Pancreas (tissue), 10 donors: ENCODE data around the gene IFNK. TPM values are rescaled to one million over a fixed set of nuclear protein-coding genes. Genes with fewer than 3 reads are reported as not detected.

Experiments
- ATAC-seq, 4 donors: fragments of 200-7000 bp; cut with Tn5 transposase; one replicate each; pipeline versions ENCODE4 v1.8.0 to v1.9.1; 2020; ENCODE audit warnings: mild to moderate bottlenecking in 4 of 4, moderate library complexity in 4 of 4
- DNase-seq, 6 donors: peaks; one replicate each; pipeline ENCODE4 v3.0.0-alpha.2; 2020
- FAIRE-seq: peaks from 2 replicates; lab custom pipeline; 2012; peaks lifted over from hg19 to GRCh38; lab: Jason Lieb, UNC
- H3K27ac ChIP-seq, 4 donors: fragments of 200-600 bp; sonication (generic); 1 replicate in 3 of 4; 2 replicates in 1 of 4; pipeline versions ENCODE4 v1.5.0 to v1.8.0; 2020
- H3K27me3 ChIP-seq, 4 donors: fragments of 200-600 bp; one replicate each; pipeline ENCODE4 v1.8.0; 2021
- H3K36me3 ChIP-seq, 3 donors: fragments of 200-600 bp; sonication (generic) in 1 of 3; one replicate each; pipeline versions ENCODE4 v1.5.0 to v1.8.0; 2020 to 2021
- H3K4me1 ChIP-seq, 3 donors: fragments of 200-600 bp; one replicate each; pipeline ENCODE4 v1.8.0; 2021
- H3K4me3 ChIP-seq, 4 donors: fragments of 200-600 bp; sonication (generic) in 2 of 4; one replicate each; pipeline versions ENCODE4 v1.5.0 to v1.8.0; 2020 to 2021
- H3K9me3 ChIP-seq, 4 donors: fragments of 200-600 bp; one replicate each; pipeline ENCODE4 v1.8.0; 2021
- WGBS, 2 donors: extraction: QIAGEN DNeasy Blood & Tissue Kit; methylation state at CpG; one replicate each; pipeline ENCODE4 v1.1.7; 2013; 5-methylcytosine and 5-hydroxymethylcytosine counted together
- intact Hi-C, 3 donors: fragments of 100-400 bp; cut with DNase I; formaldehyde crosslinking; loops; one replicate each; pipeline versions ENCODE4 v1.11.1 to v1.14.2; 2022
- polyA plus RNA-seq, 2 donors: library from polyadenylated mRNA; stranded (reverse); fragments of 200-250 nt; gene quantifications; one replicate each; pipeline ENCODE4 v1.2.3, GENCODE V29; 2013
- total RNA-seq, 6 donors: library from RNA; stranded (reverse); fragmentation: NEBNext Ultra II Directional in 4 of 6; extraction: Animal tissue kit (Norgen Biotek cat#: 25700) in 4 of 6; gene quantifications; one replicate each; pipeline versions ENCODE4 v1.2.1 to v1.2.4, GENCODE V29; 2021 to 2023
- TF ChIP-seq, protein P1 (sequence below), 4 donors: fragments of 200-600 bp; sonication (generic) in 3 of 4; IDR thresholded peaks; one replicate each; pipeline versions ENCODE4 v1.5.0 to v1.8.0; 2021; ENCODE audit warnings: antibody characterized with exemption in 4 of 4
- donor health status: healthy with polysubstance abuse.
- donor health status: DM: no; HTN: no; CAD: no; lungs with moderate emphysema.
- donor health status: DM: no; HTN: no; CAD: no.
- donor health status: control.
- donor health status: control.
- donor health status: Bipolar disorder and iron deficiency.
- donor health status: DM: yes; HTN: yes; CAD: no.
- donor health status: DM: no; HTN: no; CAD: no.
- donor health status: DM: no; HTN: no; CAD: no.
- donor health status: DM: yes; HTN: yes; CAD: no.

IFNK gene
- total and polyA plus RNA-seq, 8 donors: not detected

DNA sequence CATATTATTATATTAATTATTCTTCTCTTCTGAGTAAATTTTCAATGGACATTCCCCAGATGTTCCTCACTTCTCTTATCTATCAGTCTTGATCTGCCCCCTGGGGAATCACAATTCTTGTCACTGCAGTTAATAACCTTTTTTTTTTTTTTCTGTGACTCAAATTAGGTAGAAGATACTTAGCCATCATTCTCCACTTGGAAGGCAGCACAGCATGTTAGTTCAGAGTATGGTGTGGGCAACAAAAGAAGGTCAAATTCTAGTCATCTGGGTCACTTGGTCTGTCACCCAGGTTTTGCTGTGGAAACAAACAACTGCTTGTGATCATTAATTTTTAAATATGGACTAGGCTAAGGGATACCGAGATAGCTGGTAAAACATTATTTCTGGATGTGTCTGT is 13.7 kb downstream of the IFNK start:
- TF ChIP-seq, protein P1, sequence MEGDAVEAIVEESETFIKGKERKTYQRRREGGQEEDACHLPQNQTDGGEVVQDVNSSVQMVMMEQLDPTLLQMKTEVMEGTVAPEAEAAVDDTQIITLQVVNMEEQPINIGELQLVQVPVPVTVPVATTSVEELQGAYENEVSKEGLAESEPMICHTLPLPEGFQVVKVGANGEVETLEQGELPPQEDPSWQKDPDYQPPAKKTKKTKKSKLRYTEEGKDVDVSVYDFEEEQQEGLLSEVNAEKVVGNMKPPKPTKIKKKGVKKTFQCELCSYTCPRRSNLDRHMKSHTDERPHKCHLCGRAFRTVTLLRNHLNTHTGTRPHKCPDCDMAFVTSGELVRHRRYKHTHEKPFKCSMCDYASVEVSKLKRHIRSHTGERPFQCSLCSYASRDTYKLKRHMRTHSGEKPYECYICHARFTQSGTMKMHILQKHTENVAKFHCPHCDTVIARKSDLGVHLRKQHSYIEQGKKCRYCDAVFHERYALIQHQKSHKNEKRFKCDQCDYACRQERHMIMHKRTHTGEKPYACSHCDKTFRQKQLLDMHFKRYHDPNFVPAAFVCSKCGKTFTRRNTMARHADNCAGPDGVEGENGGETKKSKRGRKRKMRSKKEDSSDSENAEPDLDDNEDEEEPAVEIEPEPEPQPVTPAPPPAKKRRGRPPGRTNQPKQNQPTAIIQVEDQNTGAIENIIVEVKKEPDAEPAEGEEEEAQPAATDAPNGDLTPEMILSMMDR (IDR thresholded peaks at IDR 0.05): no peak
- FAIRE-seq (no peak), ATAC-seq (no peak), DNase-seq (no peak)
- Histone ChIP-seq H3K4me3 (no peak overlapping the region), H3K4me1 (peaks cover 10 to 29% (median 13%) of the 10 kb centered on the region in 3 donors), H3K9me3 (no peaks in the 10 kb centered on the region), H3K27me3 (no peaks in the 10 kb centered on the region), H3K36me3 (no peaks in the 10 kb centered on the region), H3K27ac (peak overlapping the region in 2 of 4 donors; percentile 20 to 81)
- intact Hi-C loops: loop anchor here in 1 of 3 donors (10.0 kb wide), 1 partner anchor 203 kb away; no protein-coding TSS in a partner anchor
- WGBS, 2 donors: 80 to 85% methylated on average over 1 of the region's 1 CpG

DNA sequence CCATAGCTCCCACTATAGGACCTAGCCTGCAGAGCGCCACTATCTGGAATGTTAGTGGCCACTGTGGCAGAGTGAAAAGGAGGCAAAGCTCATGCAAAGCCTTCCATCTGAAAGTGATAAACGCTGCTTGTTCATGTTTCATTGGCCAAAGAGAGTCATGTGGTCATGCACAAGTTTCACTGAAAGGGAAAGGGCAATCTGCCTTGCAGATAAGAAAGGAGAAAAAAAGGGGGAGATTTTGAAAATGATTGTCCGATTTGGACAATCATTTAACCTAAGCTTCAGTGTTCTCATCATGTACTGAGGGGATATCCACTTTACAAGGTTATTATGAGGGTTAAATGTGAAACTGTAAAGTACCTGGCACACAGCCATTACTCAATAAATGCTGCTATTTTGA is 14.6 kb downstream of the IFNK start:
- Histone ChIP-seq H3K9me3 (no peaks in the 10 kb centered on the region), H3K36me3 (no peaks in the 10 kb centered on the region), H3K27ac (peak overlapping the region in 2 of 4 donors; percentile 73 to 81), H3K27me3 (no peaks in the 10 kb centered on the region), H3K4me1 (peaks cover 10 to 29% (median 13%) of the 10 kb centered on the region in 3 donors), H3K4me3 (no peak overlapping the region)
- TF ChIP-seq, protein P1 (IDR thresholded peaks at IDR 0.05): no peak
- intact Hi-C loops: loop anchor here in 1 of 3 donors (10.0 kb wide), 1 partner anchor 204 kb away; no protein-coding TSS in a partner anchor
- ATAC-seq (peak in 2 of 4 donors; percentile 49 to 68), DNase-seq (no peak), FAIRE-seq (no peak)
- 59 to 64% methylated on average over 3 of the region's 3 CpGs for WGBS, 2 donors

DNA sequence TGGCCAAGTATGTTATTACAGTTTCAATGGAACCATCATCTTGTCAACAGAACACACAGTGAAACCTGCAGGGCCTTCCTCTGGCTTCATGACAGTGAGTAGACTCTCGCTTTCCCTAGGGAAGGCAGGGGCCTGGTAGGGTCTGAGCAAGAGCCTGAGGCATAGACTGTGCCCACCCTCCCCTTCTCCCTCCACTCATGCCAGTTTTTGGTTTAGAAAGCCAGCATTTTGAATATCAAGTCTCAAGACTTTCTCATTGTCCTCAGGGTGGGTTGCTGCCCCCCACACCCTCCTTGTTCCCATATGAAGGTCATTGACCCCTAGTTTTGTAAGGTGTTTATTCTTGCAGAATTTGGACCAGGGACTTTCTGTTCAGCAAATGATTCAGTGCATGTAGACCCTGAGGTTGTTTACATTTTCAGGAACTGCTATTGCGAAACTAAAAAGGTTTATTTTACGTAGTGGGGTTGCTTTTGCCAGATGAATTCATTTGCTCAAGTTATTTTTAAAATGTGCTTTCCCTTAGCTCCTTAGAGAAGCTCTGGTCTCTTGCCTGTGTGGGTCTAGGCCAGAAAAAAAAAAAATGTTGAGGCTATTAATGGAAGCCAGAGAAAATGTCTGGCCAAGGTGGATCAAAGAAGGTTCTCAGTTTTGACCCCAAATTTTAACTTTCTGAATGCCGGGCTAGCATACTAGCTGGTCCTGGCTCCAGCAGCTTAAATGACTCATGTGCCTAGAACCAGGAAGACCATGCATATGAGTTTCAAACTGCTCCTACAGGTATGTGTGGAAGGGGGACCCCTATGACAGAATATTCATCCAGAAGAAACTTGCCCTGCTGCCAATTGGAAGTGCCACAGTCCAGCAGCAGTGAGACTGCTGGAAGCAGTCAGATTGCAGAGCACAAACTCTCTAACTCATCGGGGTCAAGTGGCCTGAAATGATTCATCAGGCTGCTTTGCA is 15.7 kb downstream of the IFNK start:
- ATAC-seq: peak; percentile 70 to 86 (median 73)
- peak in 2 of 6 donors; percentile 7 to 14 for DNase-seq
- 60 to 67% methylated on average over 5 of the region's 5 CpGs for WGBS, 2 donors
- TF ChIP-seq, protein P1 (IDR thresholded peaks at IDR 0.05): no peak
- no peak overlapping the region for H3K4me3 ChIP-seq
- peaks cover 10 to 28% (median 13%) of the 10 kb centered on the region in 3 donors for H3K4me1 ChIP-seq
- no peak for FAIRE-seq
- no peaks in the 10 kb centered on the region for H3K36me3 ChIP-seq
- intact Hi-C loops: loop anchor here in 2 of 3 donors (5.0 to 10.0 kb wide), 2 partner anchors 202 to 205 kb away; no protein-coding TSS in a partner anchor
- H3K27ac ChIP-seq: peak overlapping the region in 2 of 4 donors; percentile 73 to 81
- H3K27me3 ChIP-seq: no peaks in the 10 kb centered on the region
- H3K9me3 ChIP-seq: no peaks in the 10 kb centered on the region

DNA sequence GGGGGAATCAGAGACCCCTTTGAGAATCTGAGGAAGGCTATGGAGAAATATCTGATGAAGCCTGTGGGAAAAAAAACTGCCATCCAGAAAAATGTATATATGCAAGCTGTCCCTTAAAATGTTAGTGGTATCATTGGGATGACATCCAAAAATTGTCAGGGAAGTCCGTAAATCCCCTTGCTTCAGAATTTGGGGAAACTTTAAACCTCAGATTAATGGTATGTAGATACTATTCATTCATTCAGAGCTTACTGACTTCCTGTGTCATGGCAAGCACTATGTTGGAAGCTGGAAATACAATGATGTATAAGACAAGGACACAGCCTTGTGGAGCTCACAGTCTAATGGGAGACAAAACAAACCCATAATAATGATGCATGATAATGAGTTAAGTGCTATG is 16.4 kb downstream of the IFNK start:
- no peak for ATAC-seq
- no peaks in the 10 kb centered on the region for H3K36me3 ChIP-seq
- FAIRE-seq: no peak
- intact Hi-C loops: loop anchor here in 1 of 3 donors (5.0 kb wide), 1 partner anchor 203 kb away; no protein-coding TSS in a partner anchor
- 65 to 90% methylated on average over 1 of the region's 1 CpG for WGBS, 2 donors
- H3K4me1 ChIP-seq: peaks cover 10 to 28% (median 13%) of the 10 kb centered on the region in 3 donors
- H3K27ac ChIP-seq: peak overlapping the region in 2 of 4 donors; percentile 73 to 81
- no peak for DNase-seq
- H3K9me3 ChIP-seq: no peaks in the 10 kb centered on the region
- no peak overlapping the region for H3K4me3 ChIP-seq
- TF ChIP-seq, protein P1 (IDR thresholded peaks at IDR 0.05): no peak
- no peaks in the 10 kb centered on the region for H3K27me3 ChIP-seq
